SK-N-MC (cell line): Measurements from ENCODE around the gene FXYD5.
"Not testable (repeated sequence)": the region's sequence is repeated elsewhere in the genome, so short reads cannot be mapped to it uniquely, and the experiment has no call there.

Source experiments
- DNase-seq: peaks from one replicate; pipeline ENCODE4 v3.0.0-alpha.2; 2011; ENCODE audit warnings: low read depth, low spot score
- H3K27ac ChIP-seq: fragments of 200-600 bp; sonication (generic); 2 replicates; pipeline ENCODE4 v1.5.1; 2016; ENCODE audit warnings: mixed run types
- H3K36me3 ChIP-seq: fragments of 200-600 bp; sonication (generic); 2 replicates; pipeline ENCODE4 v1.6.1; 2017; ENCODE audit warnings: antibody characterized with exemption, low read length, mixed read lengths; ENCODE audit not compliant: insufficient read depth
- H3K4me3 ChIP-seq: fragments of 200-600 bp; sonication (generic); 2 replicates; pipeline ENCODE4 v1.5.1; 2016
- H3K9ac ChIP-seq: fragments of 200-600 bp; sonication (generic); 2 replicates; pipeline ENCODE4 v1.8.0; 2017; ENCODE audit warnings: mixed run types, mixed read lengths; ENCODE audit not compliant: insufficient read length
- H3K9me3 ChIP-seq: fragments of 200-600 bp; sonication (generic); 2 replicates; pipeline ENCODE4 v1.6.1; 2017; ENCODE audit warnings: low read depth, mild to moderate bottlenecking, antibody characterized with exemption, low read length, moderate library complexity, mixed read lengths
- EZH2 ChIP-seq: fragments of 200-600 bp; sonication (generic); IDR thresholded peaks from one replicate; pipeline ENCODE4 v1.6.1; 2017; ENCODE audit warnings: antibody characterized with exemption
- FOXP2 ChIP-seq: optimal IDR thresholded peaks from 2 replicates; pipeline ENCODE3; 2011; ENCODE audit warnings: mild to moderate bottlenecking, moderate library complexity; ENCODE audit not compliant: insufficient read depth; ENCODE audit errors: extremely low read length, control extremely low read depth
- POLR2AphosphoS5 ChIP-seq: IDR thresholded peaks from 2 replicates; pipeline ENCODE4 v1.6.1; 2012; ENCODE audit warnings: mild to moderate bottlenecking, low read depth, low read length, borderline replicate concordance

Gene FXYD5

GRCh38 chr19:35181387-35181786 lies 26.9 kb downstream of the FXYD5 start:
- TF ChIP-seq FOXP2, result no peak
- TF ChIP-seq POLR2AphosphoS5, result no peak
- no peak for TF ChIP-seq EZH2
- no peak overlapping the region for H3K4me3 ChIP-seq
- H3K27ac ChIP-seq, result no peak overlapping the region
- H3K36me3 ChIP-seq, result no peaks in the 10 kb centered on the region
- no peak overlapping the region for H3K9ac ChIP-seq
- H3K9me3 ChIP-seq, result no peaks in the 10 kb centered on the region
- DNase-seq, result no peak

GRCh38 chr19:35184267-35184666 lies 29.7 kb downstream of the FXYD5 start:
- no peaks in the 10 kb centered on the region for H3K36me3 ChIP-seq
- H3K27ac ChIP-seq, result no peak overlapping the region
- H3K4me3 ChIP-seq, result no peak overlapping the region
- no peak overlapping the region for H3K9ac ChIP-seq
- no peak for DNase-seq
- H3K9me3 ChIP-seq, result no peaks in the 10 kb centered on the region
- TF ChIP-seq FOXP2 (no peak), POLR2AphosphoS5 (no peak), EZH2 (no peak)

GRCh38 chr19:35184884-35185283 lies 30.3 kb downstream of the FXYD5 start:
- H3K4me3 ChIP-seq, result no peak overlapping the region
- no peaks in the 10 kb centered on the region for H3K36me3 ChIP-seq
- H3K9me3 ChIP-seq, result no peaks in the 10 kb centered on the region
- no peak overlapping the region for H3K27ac ChIP-seq
- DNase-seq, result no peak
- TF ChIP-seq EZH2, result no peak
- no peak for TF ChIP-seq POLR2AphosphoS5
- no peak for TF ChIP-seq FOXP2
- H3K9ac ChIP-seq, result no peak overlapping the region

DNA sequence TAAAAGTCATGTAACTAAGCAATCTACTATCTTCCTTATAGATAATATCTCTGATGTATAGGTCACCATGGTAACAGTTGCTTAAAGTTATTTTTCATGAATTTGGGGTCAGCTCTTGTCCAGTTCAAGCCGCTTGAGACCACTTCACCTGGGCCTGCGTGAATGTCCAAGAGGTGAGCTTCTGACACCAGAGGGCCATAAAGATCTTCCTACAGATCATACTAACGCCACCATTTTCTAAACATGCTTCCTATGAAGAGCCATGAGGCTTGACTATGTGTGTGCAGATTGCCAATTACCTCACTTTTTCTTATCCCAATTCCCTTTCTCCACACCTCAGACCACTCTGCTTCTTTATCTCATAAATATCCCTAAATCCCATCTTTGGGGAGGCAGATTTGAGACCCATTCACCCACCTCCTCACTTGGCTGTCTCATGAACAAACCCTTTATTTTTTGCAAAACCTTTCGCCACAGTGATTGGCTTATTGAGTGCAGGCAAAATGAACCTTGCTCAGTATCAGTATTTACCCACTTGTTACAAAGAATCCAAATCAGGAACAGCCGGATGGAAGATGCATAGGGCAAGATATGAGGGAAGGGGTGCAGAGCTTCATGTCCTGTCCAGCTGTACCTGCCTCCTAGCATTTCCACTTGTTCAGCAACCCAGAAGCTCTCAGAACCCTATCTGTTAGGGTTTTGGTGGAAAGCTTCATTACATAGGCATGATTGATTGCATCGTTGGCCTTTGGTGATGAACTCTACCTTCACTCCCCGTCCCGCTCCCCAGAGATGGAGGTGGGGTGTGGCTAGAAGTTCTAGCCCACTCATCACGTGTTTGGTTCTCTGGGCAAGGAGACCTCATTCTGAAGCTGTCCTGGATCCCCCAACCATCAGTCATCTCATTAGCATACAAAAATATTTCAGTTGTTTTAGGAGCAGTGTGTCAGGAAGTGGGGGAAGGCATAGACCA lies 39.8 kb downstream of the FXYD5 start:
- no peak overlapping the region for H3K4me3 ChIP-seq
- no peak overlapping the region for H3K27ac ChIP-seq
- no peaks in the 10 kb centered on the region for H3K9me3 ChIP-seq
- no peak for DNase-seq
- H3K9ac ChIP-seq, result no peak overlapping the region
- TF ChIP-seq POLR2AphosphoS5 (no peak), FOXP2 (no peak), EZH2 (no peak)
- no peaks in the 10 kb centered on the region for H3K36me3 ChIP-seq

DNA sequence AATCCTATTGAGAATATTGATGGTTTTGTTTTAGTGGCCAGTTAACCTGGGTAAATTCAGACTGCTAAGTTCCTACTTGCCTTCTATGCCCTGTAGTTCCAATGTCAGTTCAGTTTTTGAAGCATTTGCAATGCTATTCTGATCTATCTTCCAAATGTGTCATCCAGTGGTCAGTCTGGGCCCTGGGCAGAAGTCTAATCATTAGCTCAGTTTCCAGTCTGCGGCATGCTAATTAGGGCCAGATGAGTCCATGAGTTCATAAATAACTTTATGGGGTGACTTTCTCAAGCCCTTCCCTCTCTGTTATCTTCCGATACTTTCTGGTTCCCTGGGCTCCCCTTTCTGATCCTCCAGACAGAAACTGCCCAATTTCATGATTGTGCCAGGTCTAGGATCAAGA lies 41.3 kb downstream of the FXYD5 start:
- Histone ChIP-seq H3K36me3 (no peaks in the 10 kb centered on the region), H3K9me3 (no peaks in the 10 kb centered on the region), H3K9ac (no peak overlapping the region), H3K27ac (no peak overlapping the region), H3K4me3 (no peak overlapping the region)
- TF ChIP-seq POLR2AphosphoS5 (no peak), FOXP2 (no peak), EZH2 (no peak)
- no peak for DNase-seq

- not testable (repeated sequence) for H3K9ac ChIP-seq, DNase-seq, H3K36me3 ChIP-seq, H3K4me3 ChIP-seq, H3K27ac ChIP-seq, H3K9me3 ChIP-seq
Measured at GRCh38 chr19:35196861-35197260, 42.3 kb downstream of the FXYD5 start.

- H3K36me3 ChIP-seq, result no peaks in the 10 kb centered on the region
- no peak for TF ChIP-seq EZH2
- no peak for TF ChIP-seq FOXP2
- no peak for TF ChIP-seq POLR2AphosphoS5
- no peak overlapping the region for H3K27ac ChIP-seq
- no peak overlapping the region for H3K4me3 ChIP-seq
- no peaks in the 10 kb centered on the region for H3K9me3 ChIP-seq
- no peak for DNase-seq
- no peak overlapping the region for H3K9ac ChIP-seq
Measured at GRCh38 chr19:35199481-35199880, 44.9 kb downstream of the FXYD5 start.

DNA sequence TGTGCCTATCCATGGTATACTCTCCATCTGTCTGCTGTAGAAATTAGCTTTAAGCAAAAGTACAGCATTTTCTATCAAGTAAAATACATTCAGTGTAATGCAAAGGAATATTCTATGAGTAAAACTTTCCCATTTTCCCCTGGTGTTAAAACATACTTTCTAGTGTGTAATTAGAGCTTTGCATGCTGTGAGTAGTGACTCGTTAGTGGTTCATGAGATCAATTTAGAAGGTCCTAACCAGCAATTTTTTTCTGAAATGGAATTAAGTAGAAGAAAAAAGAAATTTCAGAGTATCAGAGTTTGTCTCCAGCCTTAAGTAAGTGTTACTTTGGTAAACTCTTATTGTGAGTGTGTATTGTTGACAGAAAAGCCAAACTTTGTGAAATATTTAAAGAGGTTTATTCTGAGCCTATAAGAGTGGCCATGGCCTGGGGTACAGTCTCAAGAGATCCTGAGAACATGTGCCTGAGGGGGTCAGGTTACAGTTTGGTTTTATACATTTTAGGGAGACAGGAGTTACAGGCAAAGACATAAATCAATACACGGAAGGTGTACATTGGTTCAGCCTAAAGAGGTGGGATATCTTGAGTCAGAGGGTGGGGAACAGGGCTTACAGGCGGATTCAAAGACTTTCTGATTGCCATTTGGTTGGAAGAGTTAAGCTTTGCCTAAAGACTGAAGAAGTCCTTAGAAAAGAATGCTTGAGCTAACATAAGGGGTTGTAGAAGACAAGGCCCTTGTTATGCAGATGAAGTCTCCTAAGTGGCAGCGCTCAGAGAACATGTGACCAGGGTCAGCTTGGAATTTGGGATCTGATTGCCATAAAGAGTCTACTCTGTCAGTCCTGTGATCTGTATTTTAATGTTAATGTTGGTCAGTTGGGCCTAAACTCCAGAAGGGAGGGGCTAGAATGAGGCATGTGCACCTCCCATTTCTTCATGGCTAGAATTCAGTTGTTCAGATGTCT lies 48.5 kb downstream of the FXYD5 start:
- TF ChIP-seq FOXP2 (no peak), EZH2 (no peak), POLR2AphosphoS5 (no peak)
- H3K9me3 ChIP-seq, result no peaks in the 10 kb centered on the region
- DNase-seq, result no peak
- no peak overlapping the region for H3K9ac ChIP-seq
- no peak overlapping the region for H3K27ac ChIP-seq
- no peak overlapping the region for H3K4me3 ChIP-seq
- no peaks in the 10 kb centered on the region for H3K36me3 ChIP-seq
